Heart left ventricle (tissue), 16 donors: ENCODE measurements around the gene CEBPZOS. TPM values are rescaled to one million over a fixed set of nuclear protein-coding genes. Genes with fewer than 3 reads are reported as not detected.
A peak's percentile ranks its signal among the peaks of the same experiment; 100 is the strongest.
"Not testable (repeated sequence)": the region's sequence is repeated elsewhere in the genome, so short reads cannot be mapped to it uniquely, and the experiment has no call there.

Experiments used
- ATAC-seq, 4 donors: fragments of 200-7000 bp; cut with Tn5 transposase; one replicate each; pipeline ENCODE4 v1.9.1; 2020 to 2022; ENCODE audit warnings: moderate library complexity in 4 of 4, mild to moderate bottlenecking in 3 of 4, moderate number of reproducible peaks in 1 of 4
- DNase-seq, 5 donors: peaks; one replicate each; pipeline ENCODE4 v3.0.0-alpha.2; 2020
- H3K27ac ChIP-seq, 12 donors: fragments of 200-600 bp; sonication (generic) in 4 of 12; one replicate each; pipeline versions ENCODE4 v1.5.0 to v1.8.0; 2016 to 2022; ENCODE audit warnings: mild to moderate bottlenecking in 2 of 12
- H3K27me3 ChIP-seq, 9 donors: fragments of 200-600 bp; sonication (generic) in 2 of 9; one replicate each; pipeline versions ENCODE4 v1.5.1 to v1.8.0; 2016 to 2022; ENCODE audit warnings: mild to moderate bottlenecking in 3 of 9
- H3K36me3 ChIP-seq, 9 donors: fragments of 200-600 bp; sonication (generic) in 2 of 9; one replicate each; pipeline versions ENCODE4 v1.5.0 to v1.8.0; 2018 to 2022; ENCODE audit warnings: mild to moderate bottlenecking in 2 of 9
- H3K4me1 ChIP-seq, 12 donors: fragments of 200-600 bp; sonication (generic) in 4 of 12; one replicate each; pipeline versions ENCODE4 v1.5.0 to v1.8.0; 2016 to 2022; ENCODE audit warnings: mild to moderate bottlenecking in 3 of 12
- H3K4me3 ChIP-seq, 12 donors: fragments of 200-600 bp; sonication (generic) in 4 of 12; one replicate each; pipeline versions ENCODE4 v1.5.0 to v1.8.0; 2017 to 2022; ENCODE audit warnings: mild to moderate bottlenecking in 9 of 12, moderate library complexity in 4 of 12
- H3K9me3 ChIP-seq, 12 donors: fragments of 200-600 bp; sonication (generic) in 4 of 12; one replicate each; pipeline versions ENCODE4 v1.5.0 to v1.8.0; 2016 to 2022; ENCODE audit warnings: mild to moderate bottlenecking in 1 of 12
- POLR2A ChIP-seq, 2 donors: fragments of 450-650 bp; IDR thresholded peaks; one replicate each; pipeline ENCODE4 v1.6.1; 2017; ENCODE audit warnings: antibody characterized with exemption in 2 of 2, mild to moderate bottlenecking in 2 of 2, moderate library complexity in 2 of 2
- WGBS, 4 donors: extraction: QIAGEN DNeasy Blood & Tissue Kit in 2 of 4; methylation state at CpG; one replicate each; pipeline versions ENCODE4 v1.1.5 to v1.1.7; 2013 to 2018; 5-methylcytosine and 5-hydroxymethylcytosine counted together
- intact Hi-C, 10 donors: fragments of 100-400 bp; cut with DNase I; formaldehyde crosslinking; loops; one replicate each; pipeline versions ENCODE4 v1.11.1 to v1.14.2; 2022
- polyA plus RNA-seq, 2 donors: library from polyadenylated mRNA; stranded (reverse); fragments of 200-250 nt; gene quantifications; one replicate each; pipeline ENCODE4 v1.2.3, GENCODE V29; 2013
- total RNA-seq, 9 donors: library from RNA; depleted of rRNA in 2 of 9; stranded (reverse); fragments of >200 nt in 2 of 9; fragmentation: NEBNext Ultra II Directional in 3 of 9; extraction: Animal tissue kit (Norgen Biotek cat#: 25700) in 3 of 9; gene quantifications; one replicate each; pipeline versions ENCODE4 v1.1.0 to v1.2.4, GENCODE V29; 2016 to 2023
- TF ChIP-seq, protein P1 (sequence below), 12 donors: fragments of 200-600 bp; sonication (generic) in 4 of 12; IDR thresholded peaks; one replicate each; pipeline versions ENCODE4 v1.5.0 to v1.8.0; 2018 to 2022; ENCODE audit warnings: antibody characterized with exemption in 12 of 12, mild to moderate bottlenecking in 5 of 12
- donor health status: ischemic (EF 13 %, LVEDD 7.1; RV severe dilation, severe dysfunction).
- donor health status: healthy with polysubstance abuse.
- donor health status: DM: no; HTN: yes; CAD: no.
- donor health status: DM: no; HTN: no; CAD: no.
- donor health status: ischemic (EF 25% LVEDD 6.9; RV normal size, moderate dysfunction).
- donor health status: ischemic (EF 25% LVEDD 5.7; RV mildly dilated, moderate dysfunction).
- donor health status: healthy.
- donor health status: DM: yes; HTN: yes; CAD: no.
- donor health status: ischemic (EF 35%, LVEDD 5.7; RV mildly dilated, moderate dysfunction).
- donor health status: nonischemic (EF 11% LVEDD 7.7; RV severe dilation, severe dysfunction).
- donor health status: DM: yes; HTN: yes; CAD: no.
- donor health status: PGD.
- donor health status: ischemic (EF 29% LVEDD 5.4; RV normal size, mild dysfunction).
- donor health status: nonischemic (EF 23%, LVEDD 6.1; RV moderate dilation, normal function).

Gene CEBPZOS
- total and polyA plus RNA-seq, 11 donors, result 32.1 to 118 (median 54.2) TPM

DNA sequence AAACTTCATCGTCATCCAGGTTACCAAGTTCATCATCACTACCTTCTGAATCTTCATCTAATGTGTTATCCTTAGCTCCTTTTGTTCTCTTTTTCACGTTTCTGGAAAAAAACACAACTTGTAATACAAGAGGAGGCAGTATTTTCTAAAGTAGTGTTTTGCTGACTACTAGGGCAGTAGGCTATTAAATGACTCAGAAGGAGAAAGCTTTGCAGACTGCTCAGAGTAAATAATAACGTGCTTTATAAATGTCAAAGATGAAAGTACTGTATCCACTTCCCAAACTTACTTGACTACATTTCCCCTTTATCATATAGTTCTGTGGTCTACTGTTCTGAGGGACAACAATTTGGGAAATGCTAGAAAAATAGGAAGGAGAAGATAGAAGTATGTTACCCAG is 15.6 kb downstream of the CEBPZOS start:
- H3K4me3 ChIP-seq, result no peak overlapping the region
- peaks cover 0 to 100% (median 89%) of the 10 kb centered on the region in 9 donors for H3K36me3 ChIP-seq
- DNase-seq, result no peak
- H3K27ac ChIP-seq, result no peak overlapping the region
- 83 to 94% (median 90%) methylated on average over 3 of the region's 3 CpGs for WGBS, 4 donors
- peaks cover 0 to 8% (median 0%) of the 10 kb centered on the region in 12 donors for H3K4me1 ChIP-seq
- H3K27me3 ChIP-seq, result no peaks in the 10 kb centered on the region
- no peak for ATAC-seq
- intact Hi-C loops, result no loop called here
- TF ChIP-seq, protein P1, sequence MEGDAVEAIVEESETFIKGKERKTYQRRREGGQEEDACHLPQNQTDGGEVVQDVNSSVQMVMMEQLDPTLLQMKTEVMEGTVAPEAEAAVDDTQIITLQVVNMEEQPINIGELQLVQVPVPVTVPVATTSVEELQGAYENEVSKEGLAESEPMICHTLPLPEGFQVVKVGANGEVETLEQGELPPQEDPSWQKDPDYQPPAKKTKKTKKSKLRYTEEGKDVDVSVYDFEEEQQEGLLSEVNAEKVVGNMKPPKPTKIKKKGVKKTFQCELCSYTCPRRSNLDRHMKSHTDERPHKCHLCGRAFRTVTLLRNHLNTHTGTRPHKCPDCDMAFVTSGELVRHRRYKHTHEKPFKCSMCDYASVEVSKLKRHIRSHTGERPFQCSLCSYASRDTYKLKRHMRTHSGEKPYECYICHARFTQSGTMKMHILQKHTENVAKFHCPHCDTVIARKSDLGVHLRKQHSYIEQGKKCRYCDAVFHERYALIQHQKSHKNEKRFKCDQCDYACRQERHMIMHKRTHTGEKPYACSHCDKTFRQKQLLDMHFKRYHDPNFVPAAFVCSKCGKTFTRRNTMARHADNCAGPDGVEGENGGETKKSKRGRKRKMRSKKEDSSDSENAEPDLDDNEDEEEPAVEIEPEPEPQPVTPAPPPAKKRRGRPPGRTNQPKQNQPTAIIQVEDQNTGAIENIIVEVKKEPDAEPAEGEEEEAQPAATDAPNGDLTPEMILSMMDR (IDR thresholded peaks at IDR 0.05), result no peak
- H3K9me3 ChIP-seq, result peaks cover 0 to 32% (median 16%) of the 10 kb centered on the region in 12 donors

DNA sequence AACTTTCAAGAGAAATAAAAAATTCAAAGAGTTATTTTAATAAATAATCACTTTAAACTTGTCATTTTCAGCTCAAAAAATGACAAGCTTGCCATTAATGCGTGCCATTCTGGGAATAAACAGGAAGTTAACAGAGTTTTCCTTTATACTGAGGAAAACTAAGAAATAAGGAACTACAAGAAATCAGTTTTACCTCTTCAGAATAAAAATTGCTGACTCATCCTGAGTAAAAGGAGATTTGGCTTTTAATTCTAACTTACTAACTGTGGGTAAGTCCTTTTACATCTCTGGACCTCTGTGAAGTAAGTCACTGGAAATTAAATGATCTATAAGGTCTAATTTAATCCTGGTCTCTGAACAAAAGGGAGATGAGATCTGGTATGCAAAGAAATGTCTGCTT is 19.0 kb downstream of the CEBPZOS start:
- Histone ChIP-seq H3K27ac (peak overlapping the region in 1 of 12 donors; percentile 34), H3K4me3 (no peak overlapping the region), H3K36me3 (peaks cover 0 to 99% (median 97%) of the 10 kb centered on the region in 9 donors), H3K4me1 (peaks cover 0 to 8% (median 0%) of the 10 kb centered on the region in 12 donors), H3K9me3 (peaks cover 0 to under 1% (median 0%) of the 10 kb centered on the region in 12 donors), H3K27me3 (no peaks in the 10 kb centered on the region)
- intact Hi-C loops, result no loop called here
- DNase-seq (no peak), ATAC-seq (no peak)
- TF ChIP-seq POLR2A (IDR thresholded peaks at IDR 0.05), result no peak
- TF ChIP-seq, protein P1 (IDR thresholded peaks at IDR 0.05), result no peak
- WGBS, 4 donors, result 81 to 88% (median 85%) methylated on average over 1 of the region's 1 CpG

DNA sequence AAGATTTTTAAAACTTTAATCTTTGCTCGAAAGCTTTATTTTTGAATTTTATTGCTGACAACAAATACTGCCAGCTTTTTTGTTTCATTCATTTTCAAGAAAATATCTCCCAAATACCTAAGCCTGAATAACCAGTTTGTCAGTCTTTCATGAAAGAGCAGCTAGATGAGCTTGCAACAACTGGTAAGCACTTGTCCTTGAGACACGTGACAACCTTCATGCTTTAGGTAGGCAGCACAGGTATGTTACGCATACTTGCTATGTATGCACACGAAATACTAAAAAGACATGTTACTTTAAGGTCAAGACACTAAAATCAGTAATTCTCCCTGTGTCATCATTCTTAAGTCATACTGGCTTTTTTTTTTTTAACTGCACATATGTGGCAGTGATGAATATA is 22.8 kb downstream of the CEBPZOS start:
- TF ChIP-seq POLR2A (IDR thresholded peaks at IDR 0.05), result no peak
- TF ChIP-seq, protein P1 (IDR thresholded peaks at IDR 0.05), result no peak
- ATAC-seq (no peak), DNase-seq (no peak)
- 93 to 96% (median 95%) methylated on average over 4 of the region's 4 CpGs for WGBS, 4 donors
- H3K27me3 ChIP-seq, result no peaks in the 10 kb centered on the region
- no peak overlapping the region for H3K27ac ChIP-seq
- H3K36me3 ChIP-seq, result peaks cover 0 to 99% (median 90%) of the 10 kb centered on the region in 9 donors
- H3K9me3 ChIP-seq, result no peaks in the 10 kb centered on the region
- peaks cover 0 to 11% (median 0%) of the 10 kb centered on the region in 12 donors for H3K4me1 ChIP-seq
- no peak overlapping the region for H3K4me3 ChIP-seq
- intact Hi-C loops, result no loop called here

DNA sequence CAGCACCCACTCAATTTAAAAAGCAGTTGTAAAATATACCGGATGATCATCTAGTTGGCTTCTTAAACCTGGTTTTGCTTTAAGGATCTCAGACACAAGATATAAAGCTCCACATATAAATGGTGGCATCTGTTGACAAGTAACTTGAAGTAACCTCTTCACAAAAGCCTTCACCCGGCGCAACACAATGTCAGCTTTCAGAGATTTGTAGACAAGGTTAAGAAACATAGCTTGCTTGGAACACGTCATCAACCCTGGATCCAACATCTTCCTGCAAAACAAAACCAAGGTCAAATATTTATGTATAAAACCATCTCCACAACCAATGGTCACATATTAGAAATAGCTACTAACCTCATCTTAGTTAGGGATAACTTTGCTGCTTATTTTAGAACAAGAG is 26.8 kb downstream of the CEBPZOS start:
- H3K4me3 ChIP-seq, result no peak overlapping the region
- no peaks in the 10 kb centered on the region for H3K9me3 ChIP-seq
- ATAC-seq (no peak), DNase-seq (no peak)
- peaks cover 0 to 81% (median 71%) of the 10 kb centered on the region in 9 donors for H3K36me3 ChIP-seq
- no peaks in the 10 kb centered on the region for H3K27me3 ChIP-seq
- WGBS, 4 donors, result 86 to 95% (median 91%) methylated on average over 4 of the region's 4 CpGs
- intact Hi-C loops, result no loop called here
- TF ChIP-seq POLR2A (IDR thresholded peaks at IDR 0.05), result no peak
- H3K4me1 ChIP-seq, result peaks cover 0 to 26% (median 8%) of the 10 kb centered on the region in 12 donors
- no peak overlapping the region for H3K27ac ChIP-seq

DNA sequence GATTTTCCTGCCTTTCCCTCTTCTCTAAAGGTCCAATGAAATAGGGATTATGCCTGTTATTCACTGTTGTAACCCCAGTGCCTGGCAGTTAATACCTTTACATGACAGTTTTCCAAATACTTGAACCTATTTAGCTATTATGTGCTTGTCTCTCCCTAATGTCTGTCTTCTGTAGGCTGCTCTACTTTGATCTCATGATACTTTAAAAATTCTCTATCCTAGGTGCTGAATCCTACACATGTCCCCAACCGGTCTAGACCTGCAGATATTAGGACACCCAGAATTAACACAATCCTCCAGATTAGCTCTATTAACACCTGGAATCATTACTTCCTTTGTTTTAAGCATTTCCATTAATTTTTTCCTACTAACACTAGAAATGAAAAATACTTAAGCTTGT is 27.8 kb downstream of the CEBPZOS start:
- Histone ChIP-seq H3K27ac (no peak overlapping the region), H3K9me3 (no peaks in the 10 kb centered on the region), H3K27me3 (no peaks in the 10 kb centered on the region), H3K36me3 (peaks cover 0 to 78% (median 69%) of the 10 kb centered on the region in 9 donors), H3K4me1 (peaks cover 0 to 28% (median 8%) of the 10 kb centered on the region in 12 donors), H3K4me3 (no peak overlapping the region)
- intact Hi-C loops, result no loop called here
- DNase-seq (no peak), ATAC-seq (no peak)
- TF ChIP-seq, protein P1 (IDR thresholded peaks at IDR 0.05), result no peak
- TF ChIP-seq POLR2A (IDR thresholded peaks at IDR 0.05), result no peak
- WGBS, 4 donors, result 80 to 94% (median 92%) methylated on average over 1 of the region's 1 CpG

DNA sequence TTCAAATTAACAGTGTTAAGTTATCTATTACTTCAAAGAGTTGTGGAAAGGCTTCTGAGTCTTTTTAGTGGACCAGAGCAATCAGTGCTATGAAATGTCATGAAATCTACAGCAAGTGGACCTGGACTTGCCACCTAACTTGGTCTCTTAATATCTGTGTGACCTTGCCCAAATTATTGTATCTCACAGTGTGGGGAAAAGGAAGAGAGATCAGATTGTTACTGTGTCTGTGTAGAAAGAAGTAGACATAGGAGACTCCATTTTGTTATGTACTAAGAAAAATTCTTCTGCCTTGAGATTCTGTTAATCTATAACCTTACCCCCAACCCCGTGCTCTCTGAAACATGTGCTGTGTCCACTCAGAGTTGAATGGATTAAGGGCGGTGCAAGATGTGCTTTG is 28.8 kb downstream of the CEBPZOS start:
- intact Hi-C loops, H3K9me3 ChIP-seq, H3K4me3 ChIP-seq, ATAC-seq, DNase-seq, H3K27me3 ChIP-seq, H3K27ac ChIP-seq: not testable (repeated sequence)
- Histone ChIP-seq H3K36me3 (peaks cover 0 to 68% (median 58%) of the 10 kb centered on the region in 9 donors), H3K4me1 (peaks cover 0 to 39% (median 18%) of the 10 kb centered on the region in 12 donors)
- 50 to 83% methylated on average over 1 of the region's 2 CpGs; no CpG with 5 or more reads in 2 of the 4 donors for WGBS, 4 donors
